A172 (cell line): Measurements from ENCODE around the gene ZBTB43. TPM values are rescaled to one million over a fixed set of nuclear protein-coding genes. Genes with fewer than 3 reads are reported as not detected.

ENCODE experiments used
- DNase-seq: peaks from one replicate; pipeline ENCODE4 v3.0.0-alpha.2; 2015; ENCODE audit warnings: low spot score
- total RNA-seq: library from RNA; depleted of rRNA; stranded (reverse); fragments of >200 nt; shearing (Covaris generic); gene quantifications from 2 replicates; pipeline ENCODE4 v1.2.3, GENCODE V29; 2014

ZBTB43 gene
- total RNA-seq, 1 experiment from 2014 or later, result 15.0 TPM

DNA sequence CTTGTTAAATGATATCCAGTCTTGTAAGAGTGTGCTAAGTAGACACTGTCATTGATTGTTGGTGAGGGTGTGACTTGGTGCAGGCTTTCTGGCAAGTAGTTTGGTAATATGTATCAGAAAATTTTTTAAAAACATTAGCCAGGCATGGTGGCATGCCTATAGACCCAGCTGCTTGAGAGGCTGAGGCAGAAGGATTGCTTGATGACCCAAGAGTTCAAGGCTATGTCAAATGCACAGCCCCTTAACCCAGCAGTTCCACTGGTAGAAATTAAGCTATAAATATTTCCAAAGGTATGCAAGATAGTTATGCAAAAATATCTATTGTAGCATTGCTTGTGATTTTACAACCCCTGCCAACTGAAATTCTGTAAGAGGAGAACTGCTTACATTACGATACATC lies 24.2 kb downstream of the ZBTB43 start:
- no peak for DNase-seq

DNA sequence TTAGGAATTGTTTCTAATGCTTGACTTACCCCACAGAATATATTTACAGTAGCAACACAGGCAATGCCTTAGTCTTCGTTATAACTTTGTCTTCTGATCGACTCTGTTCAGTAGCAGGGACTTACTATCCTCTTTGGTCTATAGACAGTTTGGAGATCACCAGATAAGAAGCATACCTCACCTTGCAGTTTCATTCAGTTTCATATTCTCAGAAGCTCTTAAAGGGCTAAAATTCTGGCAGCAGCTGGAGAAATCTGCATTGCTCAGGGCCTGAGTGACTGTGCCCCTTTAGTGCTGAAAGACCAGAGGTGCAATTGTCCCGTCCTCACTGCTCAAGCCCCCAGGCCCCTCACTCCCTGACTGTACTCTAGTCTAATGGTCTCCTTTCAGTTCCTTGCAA lies 26.0 kb downstream of the ZBTB43 start:
- DNase-seq, result no peak

DNA sequence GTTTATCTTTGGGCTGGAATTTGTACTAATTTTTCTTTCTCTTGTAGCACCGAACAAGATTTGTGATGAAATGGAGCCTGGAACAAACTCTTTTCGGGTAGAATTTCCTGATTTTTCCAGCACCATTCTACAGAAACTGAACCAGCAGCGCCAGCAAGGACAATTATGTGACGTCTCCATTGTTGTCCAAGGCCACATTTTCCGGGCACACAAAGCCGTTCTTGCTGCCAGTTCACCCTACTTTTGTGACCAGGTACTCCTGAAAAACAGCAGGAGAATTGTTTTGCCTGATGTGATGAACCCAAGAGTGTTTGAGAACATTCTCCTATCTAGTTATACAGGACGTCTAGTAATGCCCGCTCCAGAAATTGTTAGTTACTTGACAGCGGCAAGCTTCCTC lies 27.6 kb downstream of the ZBTB43 start:
- DNase-seq, result no peak

DNA sequence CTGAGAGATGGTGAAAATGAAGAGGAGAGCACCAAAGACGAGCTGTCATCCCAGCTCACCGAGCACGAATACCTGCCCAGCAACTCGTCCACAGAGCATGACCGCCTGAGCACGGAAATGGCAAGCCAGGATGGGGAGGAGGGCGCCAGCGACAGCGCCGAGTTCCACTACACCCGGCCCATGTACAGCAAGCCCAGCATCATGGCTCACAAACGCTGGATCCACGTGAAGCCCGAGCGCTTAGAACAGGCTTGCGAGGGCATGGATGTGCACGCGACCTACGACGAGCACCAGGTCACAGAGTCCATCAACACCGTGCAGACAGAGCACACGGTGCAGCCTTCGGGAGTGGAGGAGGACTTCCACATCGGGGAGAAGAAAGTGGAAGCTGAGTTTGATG lies 28.2 kb downstream of the ZBTB43 start:
- DNase-seq, result no peak

DNA sequence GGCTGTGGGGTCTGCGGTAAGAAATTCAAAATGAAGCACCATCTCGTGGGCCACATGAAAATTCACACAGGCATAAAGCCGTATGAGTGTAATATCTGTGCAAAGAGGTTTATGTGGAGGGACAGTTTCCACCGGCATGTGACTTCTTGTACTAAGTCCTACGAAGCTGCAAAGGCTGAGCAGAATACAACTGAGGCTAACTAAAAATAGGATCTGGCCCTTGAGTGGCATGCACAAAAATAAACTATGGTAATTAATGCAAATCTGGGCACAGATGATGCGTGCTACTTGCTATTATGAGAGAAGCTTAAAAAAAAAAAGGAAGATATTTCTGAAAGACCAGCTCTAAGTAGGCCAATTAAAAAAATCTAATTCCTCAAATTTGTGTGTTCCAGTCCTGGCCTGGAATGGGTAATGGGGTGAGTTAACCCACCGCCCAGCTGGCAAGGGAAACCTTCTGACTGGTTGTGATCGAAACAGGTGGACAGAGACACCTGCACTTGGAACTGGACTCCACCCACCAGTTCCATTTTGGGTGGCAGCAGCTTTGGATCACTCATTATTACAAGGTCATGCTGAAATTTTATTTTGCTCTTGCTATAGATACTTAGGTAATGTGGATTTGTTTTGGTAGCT lies 29.0 kb downstream of the ZBTB43 start:
- DNase-seq, result no peak

DNA sequence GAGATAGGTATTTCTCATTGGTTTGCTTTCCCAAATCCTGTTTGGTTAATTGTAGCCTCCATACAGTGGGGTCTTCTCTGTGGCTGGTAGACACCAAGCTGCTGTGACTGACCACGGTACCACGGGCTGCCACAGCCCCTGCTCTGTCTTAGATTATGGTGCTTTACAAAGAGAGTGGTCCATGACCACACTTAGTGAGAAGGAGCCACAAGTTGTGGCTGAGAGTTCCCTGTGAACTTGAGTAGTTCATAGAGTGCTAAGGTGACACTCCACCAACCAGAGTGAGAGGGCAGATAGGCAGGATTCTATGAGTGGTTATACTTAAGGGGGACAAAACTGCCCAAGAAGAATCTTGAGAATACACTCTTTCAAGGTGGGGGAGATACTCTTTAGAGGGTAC lies 29.8 kb downstream of the ZBTB43 start:
- DNase-seq, result no peak

DNA sequence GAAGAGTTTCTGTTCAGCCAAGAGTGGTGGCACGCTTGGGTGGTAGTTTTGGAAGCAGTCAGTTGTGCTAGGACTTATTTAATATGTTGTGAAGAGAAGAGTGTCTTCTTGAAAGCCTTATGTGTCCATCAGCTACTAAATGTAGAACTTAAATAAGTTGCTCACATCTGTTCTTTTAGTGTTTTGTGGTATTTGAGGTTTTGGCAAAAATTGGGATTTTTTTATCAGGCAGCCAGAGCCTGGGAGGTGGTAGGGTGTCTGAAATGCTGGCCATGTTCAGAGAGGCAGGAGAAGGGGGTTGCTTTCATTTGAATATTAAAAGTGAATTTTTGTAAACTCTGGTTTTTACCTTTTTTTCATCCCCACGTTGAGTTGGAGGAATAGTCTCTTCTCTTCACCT lies 31.4 kb downstream of the ZBTB43 start:
- no peak for DNase-seq

DNA sequence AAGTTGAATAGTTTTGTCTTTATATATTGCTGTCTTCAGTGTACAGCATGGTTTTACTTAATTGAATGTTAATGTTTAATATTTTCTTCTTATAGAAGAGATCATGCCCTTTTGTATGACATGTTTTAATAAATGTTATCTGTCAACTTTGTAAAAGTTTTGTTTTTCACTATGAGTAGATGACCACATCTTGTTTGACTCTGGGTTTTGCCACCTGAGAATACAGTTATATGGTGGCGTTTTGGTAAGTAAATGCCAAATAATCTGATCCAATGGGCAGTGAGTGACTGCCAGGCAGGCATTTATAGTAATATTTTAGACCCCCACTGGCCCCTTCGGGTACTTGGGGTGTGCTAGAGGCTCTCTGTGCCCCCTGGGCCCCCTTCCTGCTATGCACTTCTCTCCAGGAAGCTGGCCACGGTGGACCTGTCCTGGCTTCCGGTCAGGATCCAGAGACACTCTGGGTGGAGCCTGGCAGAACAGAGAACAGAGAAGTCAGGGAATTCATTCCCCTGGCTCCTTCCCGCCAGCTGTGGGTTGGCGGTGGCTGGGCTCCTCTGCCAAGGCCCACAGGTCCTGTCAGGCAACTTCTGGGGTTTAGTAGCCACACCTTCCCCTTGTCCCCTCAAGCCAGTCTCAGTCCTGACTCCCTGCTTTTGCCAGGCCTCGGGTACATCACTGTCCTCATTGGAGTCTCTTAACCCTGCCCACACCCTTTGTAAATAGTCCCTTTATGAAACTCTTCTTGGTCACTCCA lies 33.4 kb downstream of the ZBTB43 start:
- no peak for DNase-seq

DNA sequence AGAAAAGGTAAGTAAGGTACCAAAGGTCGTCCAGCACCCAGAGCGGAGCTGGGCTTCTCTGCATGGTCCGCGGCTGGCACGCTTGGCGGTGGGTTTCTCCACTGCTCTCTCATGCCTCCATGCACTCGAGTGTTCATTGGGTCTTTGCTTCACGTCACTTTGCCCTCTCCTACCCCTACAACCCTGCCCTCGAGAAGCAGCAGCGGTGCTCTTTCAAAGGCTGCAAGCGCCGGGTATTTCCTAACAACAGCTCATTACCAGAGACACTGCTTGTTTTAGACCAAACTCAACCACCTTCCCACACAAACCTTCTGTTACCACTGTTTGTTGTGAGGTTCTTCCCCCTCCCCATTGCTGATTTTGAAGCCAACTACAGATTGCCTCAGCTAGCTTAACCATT lies 34.1 kb downstream of the ZBTB43 start:
- DNase-seq, result no peak

DNA sequence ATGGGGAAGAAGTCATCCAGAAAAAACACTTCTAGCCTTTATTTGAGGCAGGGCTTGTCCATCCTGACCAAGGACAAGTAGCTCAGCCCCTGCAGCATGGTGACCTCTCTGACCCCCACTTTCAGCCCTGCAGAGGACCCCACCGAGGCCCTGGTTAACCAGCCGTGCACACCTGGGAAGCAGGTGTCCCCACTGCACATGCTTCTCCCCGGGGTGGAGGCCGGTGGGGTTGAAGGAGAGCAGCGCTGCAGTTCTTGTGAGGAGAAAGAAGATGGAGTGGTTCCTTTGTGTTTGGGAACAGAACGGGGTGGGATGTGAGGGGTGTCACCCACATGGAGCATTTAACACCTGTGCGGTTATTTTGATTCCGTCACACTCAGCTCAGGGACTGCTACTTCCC lies 34.5 kb downstream of the ZBTB43 start:
- DNase-seq, result no peak

DNA sequence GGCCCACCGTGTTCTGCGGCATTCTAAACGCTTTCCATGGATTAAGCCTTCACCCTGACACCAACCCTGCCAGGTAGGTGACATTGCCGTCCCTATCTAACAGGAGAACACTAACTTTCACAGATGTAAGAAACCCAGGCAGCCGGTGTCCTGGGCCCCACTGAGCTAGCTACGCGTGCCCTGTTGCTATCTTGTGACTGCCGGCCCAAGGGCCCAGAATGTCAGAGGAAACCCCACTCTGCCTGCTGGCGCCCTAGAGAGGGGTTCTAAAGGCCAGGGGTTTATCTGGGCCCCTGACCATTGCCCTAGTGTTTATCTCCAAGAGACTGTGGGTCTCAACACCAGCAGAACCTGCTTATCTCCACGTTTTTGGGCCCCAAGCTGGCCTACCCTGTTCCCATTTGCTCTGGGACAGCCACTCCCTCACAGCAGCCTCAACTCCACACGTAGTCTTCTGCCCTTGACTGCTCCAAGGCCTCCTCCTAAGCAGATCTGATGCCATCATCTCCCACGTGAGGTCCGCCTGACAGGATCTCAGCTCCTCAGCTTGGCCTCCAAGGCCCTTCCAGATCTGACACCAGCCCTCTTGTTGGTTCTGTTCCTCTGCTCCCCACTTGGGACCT lies 37.5 kb downstream of the ZBTB43 start:
- no peak for DNase-seq

DNA sequence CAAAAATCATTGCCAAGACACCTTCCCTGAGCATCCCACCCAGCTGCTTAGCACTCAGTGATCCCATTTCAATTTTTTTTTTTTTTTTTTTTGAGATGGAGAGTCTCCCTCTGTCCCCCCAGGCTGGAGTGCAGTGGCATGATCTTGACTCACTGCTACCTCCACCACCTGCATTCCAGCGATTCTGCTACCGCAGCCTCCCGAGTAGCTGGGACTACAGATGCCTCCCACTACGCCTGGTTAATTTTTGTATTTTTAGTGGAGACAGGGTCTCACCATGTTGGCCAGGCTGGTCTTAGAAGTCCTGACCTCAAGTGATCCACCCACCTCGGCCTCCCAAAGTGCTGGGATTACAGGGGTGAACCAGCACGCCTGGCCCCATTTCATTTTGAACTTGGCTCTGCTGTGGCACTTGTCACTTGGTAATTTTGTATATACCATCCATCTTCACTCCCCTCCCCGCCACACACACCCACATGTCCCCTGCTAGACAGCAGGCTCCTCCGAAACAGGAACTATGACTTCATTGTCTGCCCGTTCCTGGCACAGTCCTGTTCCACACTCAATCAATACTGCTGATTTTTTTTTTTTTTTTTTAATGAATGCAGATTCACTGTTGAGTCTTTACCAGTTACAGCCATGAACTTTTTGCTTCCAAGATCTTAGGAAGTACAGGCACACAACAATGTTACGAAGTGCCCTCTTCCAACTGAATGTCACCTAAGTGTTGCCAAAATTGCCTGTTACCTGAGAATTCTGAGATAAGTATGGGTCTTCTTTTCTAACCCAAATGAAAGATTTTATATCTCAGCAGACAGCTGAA lies 38.3 kb downstream of the ZBTB43 start:
- DNase-seq, result no peak

DNA sequence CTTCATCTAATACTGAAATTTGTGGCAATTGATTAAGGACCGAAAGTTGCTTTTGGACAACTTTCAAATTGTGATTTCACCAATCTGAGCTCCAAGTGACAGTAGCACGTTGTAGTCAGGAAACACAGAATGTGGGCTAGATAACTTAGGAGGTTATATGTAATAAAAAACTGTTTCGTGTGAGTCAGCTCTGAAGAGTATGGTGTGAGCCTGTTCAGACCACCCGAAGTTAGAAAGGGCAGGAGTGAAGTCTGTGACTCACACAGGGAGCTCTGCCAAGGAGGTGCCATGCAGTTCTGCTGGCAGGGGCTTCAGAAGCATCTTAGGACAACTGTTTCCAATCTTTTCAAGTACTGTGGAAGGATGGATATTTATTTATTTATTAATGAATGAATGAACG lies 39.2 kb downstream of the ZBTB43 start:
- peak; percentile 97 for DNase-seq

DNA sequence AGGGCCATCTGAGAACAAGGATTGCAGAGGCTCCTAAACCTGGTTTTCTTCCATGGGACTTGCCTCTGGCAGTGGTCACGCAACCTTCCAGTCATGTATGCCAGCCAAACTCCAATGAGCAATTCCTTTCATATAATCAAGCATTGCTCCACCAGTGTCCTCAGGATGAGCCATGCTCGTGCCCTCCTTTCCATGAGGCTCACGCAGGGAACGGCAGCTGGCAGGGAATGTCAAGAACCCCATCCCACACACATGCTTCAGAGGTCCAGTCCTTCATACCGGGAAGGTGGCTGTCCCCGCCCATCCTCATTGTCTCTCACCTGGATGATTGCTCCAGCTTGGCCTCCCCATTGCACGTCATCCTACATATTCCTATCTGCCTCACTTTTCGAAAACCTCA lies 42.2 kb downstream of the ZBTB43 start:
- no peak for DNase-seq

DNA sequence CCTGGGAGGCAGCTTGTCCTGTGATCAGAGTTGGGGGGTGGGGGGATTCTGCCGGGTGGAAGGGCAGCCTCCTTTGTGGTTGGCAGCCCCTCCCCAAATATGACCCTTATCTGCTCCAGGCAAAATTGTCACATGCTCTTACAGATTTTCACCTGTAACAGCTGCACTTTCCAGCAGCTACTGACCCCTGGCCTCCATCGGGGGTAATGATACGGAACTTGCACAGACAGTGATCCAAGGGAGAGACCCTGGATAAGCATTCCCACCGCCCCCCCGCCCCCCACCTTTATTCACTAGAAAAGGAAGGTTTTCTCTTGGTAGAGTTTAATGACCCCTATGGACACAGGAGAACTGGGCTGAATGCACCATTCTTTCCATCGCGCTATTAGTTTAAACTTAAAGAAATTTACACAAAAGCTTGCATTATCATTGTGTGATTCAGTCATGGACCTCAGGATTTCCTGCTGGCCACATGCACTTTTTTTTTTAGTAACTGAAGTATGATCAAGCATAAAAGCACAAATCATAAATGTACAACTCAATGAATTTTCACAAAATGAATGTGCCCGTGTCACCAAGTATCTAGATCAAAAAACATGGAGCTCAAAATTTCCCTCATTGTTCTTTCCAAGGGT lies 44.9 kb downstream of the ZBTB43 start:
- DNase-seq, result no peak

DNA sequence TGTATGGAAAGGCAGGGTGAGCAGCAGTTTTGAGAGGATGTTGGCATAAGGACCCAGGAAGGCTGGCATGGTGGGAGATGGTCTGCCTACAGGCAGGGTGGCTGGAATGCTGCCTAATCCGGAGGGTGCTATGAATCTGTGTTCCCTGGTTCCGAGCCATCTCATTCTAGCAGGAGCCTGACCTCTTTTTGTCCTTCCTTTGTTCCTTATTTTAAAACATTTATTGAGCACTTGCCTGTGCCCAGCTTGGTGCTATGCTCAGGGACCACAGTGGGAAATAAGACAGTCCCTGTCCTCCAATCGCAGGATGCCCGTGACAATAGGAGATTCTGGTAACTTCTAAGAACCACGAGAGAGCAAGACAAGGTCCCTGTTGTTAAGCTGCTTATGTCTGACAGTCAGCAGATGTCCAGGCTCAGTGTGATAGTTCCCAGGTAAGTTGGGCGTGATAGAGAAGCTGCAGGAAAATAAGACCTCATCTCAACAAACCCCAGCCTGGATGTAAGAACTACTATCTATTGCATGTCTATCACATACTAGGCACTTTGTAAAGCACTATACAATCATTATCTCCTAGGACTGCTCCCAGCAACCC lies 46.5 kb downstream of the ZBTB43 start:
- no peak for DNase-seq

DNA sequence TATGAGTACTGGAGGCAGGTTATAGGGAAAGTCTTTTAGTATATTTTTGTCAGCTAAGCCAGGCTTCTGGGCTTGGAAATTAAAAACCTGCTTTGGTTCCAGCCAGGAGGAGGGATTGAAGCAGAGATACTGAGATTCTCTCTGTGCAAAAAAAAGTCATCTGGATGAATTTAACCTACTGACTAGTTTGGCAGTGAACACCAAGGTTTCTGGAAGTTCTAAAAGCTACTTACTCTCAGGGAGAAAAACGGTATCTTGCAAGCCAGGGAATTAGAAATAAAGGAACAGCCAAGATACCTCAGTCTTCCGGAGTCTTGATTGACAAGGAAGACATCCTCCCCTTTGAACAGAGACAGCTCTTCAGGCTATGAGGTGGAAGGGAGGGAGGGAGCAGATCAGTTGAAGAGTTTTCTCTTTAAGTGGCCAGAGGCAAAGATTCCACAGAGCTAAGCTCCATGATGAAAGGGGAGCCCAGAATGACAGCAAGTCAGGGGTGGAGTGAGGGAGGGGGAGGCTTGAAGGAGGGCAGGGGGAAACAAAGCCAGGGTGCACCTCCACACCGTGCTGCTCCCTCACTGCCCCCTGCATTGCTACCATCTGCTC lies 47.3 kb downstream of the ZBTB43 start:
- no peak for DNase-seq

DNA sequence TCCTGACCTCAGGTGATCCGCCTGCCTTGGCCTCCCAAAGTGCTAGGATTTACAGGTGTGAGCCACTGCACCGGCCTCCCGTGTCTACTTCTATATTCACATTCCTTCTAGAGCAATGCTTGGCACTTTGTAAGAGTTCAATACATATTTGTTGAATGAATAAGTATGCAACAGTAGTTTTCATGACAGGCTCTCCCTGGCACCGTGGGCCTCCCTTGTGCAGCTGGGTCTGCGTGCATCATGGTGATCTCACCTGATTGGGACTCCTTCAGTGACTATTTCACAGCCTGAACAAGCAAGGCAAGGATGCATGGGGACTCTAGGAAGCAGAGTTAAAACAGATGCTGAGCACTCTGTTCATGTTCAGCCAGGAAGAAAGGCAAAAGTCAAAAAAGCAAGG lies 48.8 kb downstream of the ZBTB43 start:
- no peak for DNase-seq

DNA sequence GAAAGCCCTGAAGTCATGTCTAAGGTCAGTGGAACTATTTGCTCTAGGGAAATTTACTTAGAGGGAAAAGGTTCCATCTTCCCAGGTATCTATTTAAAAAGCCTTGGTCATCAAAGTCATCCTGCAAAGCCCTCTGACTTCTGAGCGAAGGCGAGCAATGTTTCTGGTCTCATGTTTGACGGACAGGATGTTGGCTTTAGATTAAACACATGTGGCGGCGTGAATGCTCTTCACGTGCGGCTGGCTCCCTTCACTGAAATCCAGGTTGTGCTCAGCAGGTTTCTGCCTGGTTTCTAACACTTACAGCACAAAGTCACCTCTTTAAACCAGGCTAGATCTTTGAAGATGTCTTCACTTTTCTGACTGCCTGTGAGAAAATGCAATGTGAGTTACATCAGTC lies 49.9 kb downstream of the ZBTB43 start:
- no peak for DNase-seq

DNA sequence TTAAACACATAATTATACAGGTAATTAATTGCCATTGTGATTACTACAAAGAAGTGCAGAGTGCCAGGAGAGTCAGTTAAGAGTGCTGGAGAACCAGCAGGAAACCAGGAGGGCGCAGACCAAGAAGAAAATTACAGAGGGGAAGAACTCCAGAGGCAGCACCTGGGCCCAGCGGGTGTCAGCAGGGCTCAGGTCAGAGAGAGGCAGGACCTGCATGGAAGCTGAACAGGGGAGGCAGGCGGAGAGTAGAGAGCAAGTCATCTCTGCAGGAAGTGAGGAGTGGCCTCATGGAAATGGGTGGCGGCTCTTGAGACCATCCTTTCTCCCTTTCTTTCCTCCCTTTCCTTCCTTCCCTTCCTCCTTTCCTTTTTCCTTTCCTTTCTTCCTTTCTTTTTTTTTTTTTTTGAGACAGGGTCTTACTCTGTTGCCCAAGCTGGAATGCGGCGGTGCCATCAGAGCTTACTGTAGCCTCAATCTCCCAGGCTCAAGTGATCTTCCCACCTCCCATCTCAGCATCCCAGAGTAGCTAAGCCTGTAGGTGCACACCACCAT lies 51.6 kb downstream of the ZBTB43 start:
- no peak for DNase-seq
